A549 (cell line): Measurements from ENCODE around the gene HINT1. TPM values are rescaled to one million over a fixed set of nuclear protein-coding genes. Genes with fewer than 3 reads are reported as not detected.

Source experiments
- ATAC-seq, 2 experiments: fragments of 200-7000 bp in 1 of 2; fragments of >200 bp in 1 of 2; cut with Nextera tagmentation in 1 of 2; cut with Tn5 transposase in 1 of 2; 3 replicates each; pipeline versions ENCODE4 v1.8.0 to v1.9.1; 2018 to 2020; ENCODE audit warnings: mild to moderate bottlenecking in 1 of 2, moderate library complexity in 1 of 2
- CTCF ChIA-PET: fragments of 300-600 bp; sonication (Branson Sonifier 250); formaldehyde crosslinking; extraction: SDS; loops from one replicate; lab custom pipeline; 2021; ENCODE audit warnings: antibody characterized with exemption, inconsistent platforms; lab: Yijun Ruan, JAX
- POLR2A ChIA-PET: fragments of 350-600 bp; formaldehyde crosslinking; extraction: SDS; loops from one replicate; lab custom pipeline; 2021; ENCODE audit warnings: antibody characterized with exemption, inconsistent platforms; lab: Yijun Ruan, JAX
- DNase-seq, 2 experiments: peaks; one replicate each; pipeline versions ENCODE4 v3.0.0 to v3.0.0-alpha.2; 2011 to 2016; ENCODE audit warnings: low read depth in 1 of 2, low spot score in 1 of 2
- FAIRE-seq: peaks from 2 replicates; lab custom pipeline; 2011; peaks lifted over from hg19 to GRCh38; lab: Jason Lieb, UNC
- H3K27ac ChIP-seq, 2 experiments: fragments of >200 bp; sonication (Bioruptor Twin); formaldehyde crosslinking; 3 replicates each; pipeline ENCODE4 v1.5.1; 2016 to 2017
- H3K4me1 ChIP-seq: fragments of >200 bp; sonication (Bioruptor Twin); formaldehyde crosslinking; 3 replicates; pipeline ENCODE4 v1.6.1; 2016
- H3K4me2 ChIP-seq: fragments of >200 bp; sonication (Bioruptor Twin); formaldehyde crosslinking; 3 replicates; pipeline ENCODE4 v1.6.1; 2016
- H3K4me3 ChIP-seq: fragments of >200 bp; sonication (Bioruptor Twin); formaldehyde crosslinking; 3 replicates; pipeline ENCODE4 v1.5.1; 2016
- H3K9me3 ChIP-seq: fragments of >200 bp; sonication (Bioruptor Twin); formaldehyde crosslinking; 3 replicates; pipeline ENCODE4 v1.6.1; 2016
- EHMT2 ChIP-seq: fragments of 200-600 bp; sonication (generic); IDR thresholded peaks from 2 replicates; pipeline ENCODE4 v1.6.1; 2016; ENCODE audit warnings: antibody characterized with exemption, low read depth, mild to moderate bottlenecking, moderate library complexity
- ESRRA ChIP-seq: fragments of 150-350 bp; IDR thresholded peaks from 2 replicates; pipeline ENCODE4 v1.6.1; 2014; ENCODE audit warnings: mild to moderate bottlenecking, low read length, borderline replicate concordance
- FOSL2 ChIP-seq, 2 experiments: fragments of 450-650 bp in 1 of 2; fragments of >200 bp in 1 of 2; sonication (Bioruptor Twin) in 1 of 2; formaldehyde crosslinking; IDR thresholded peaks; 2 replicates each; pipeline versions ENCODE4 v1.5.0 to v1.6.1; 2016 to 2020; ENCODE audit warnings: mild to moderate bottlenecking in 1 of 2, moderate library complexity in 1 of 2
- HDAC2 ChIP-seq: fragments of 200-600 bp; sonication (generic); IDR thresholded peaks from 2 replicates; pipeline ENCODE4 v1.6.1; 2016
- HOXA7 ChIP-seq: fragments of 250-450 bp; sonication (Bioruptor Pico); IDR thresholded peaks from 2 replicates; pipeline ENCODE4 v1.5.0; 2020; ENCODE audit warnings: mild to moderate bottlenecking, moderate library complexity
- KDM1A ChIP-seq: fragments of 200-600 bp; sonication (generic); IDR thresholded peaks from 2 replicates; pipeline ENCODE4 v1.6.1; 2016; ENCODE audit warnings: low read depth, mild to moderate bottlenecking
- MAFK ChIP-seq: fragments of 450-650 bp; IDR thresholded peaks from 2 replicates; pipeline ENCODE4 v1.6.1; 2014; ENCODE audit not compliant: partially characterized antibody
- NPAS2 ChIP-seq: fragments of 250-450 bp; sonication (Bioruptor Pico); IDR thresholded peaks from 2 replicates; pipeline ENCODE4 v1.8.0; 2022; ENCODE audit warnings: mild to moderate bottlenecking, moderate library complexity, borderline replicate concordance
- NR3C1 ChIP-seq: fragments of >200 bp; sonication (Bioruptor Twin); formaldehyde crosslinking; IDR thresholded peaks from 3 replicates; pipeline ENCODE4 v1.6.1; 2017
- POLR2A ChIP-seq: IDR thresholded peaks from 2 replicates; pipeline ENCODE4 v1.6.1; 2012; ENCODE audit warnings: mild to moderate bottlenecking, low read length
- RFX5 ChIP-seq: fragments of 450-650 bp; IDR thresholded peaks from 2 replicates; pipeline ENCODE4 v1.7.1; 2014; ENCODE audit warnings: antibody characterized with exemption, mild to moderate bottlenecking, moderate library complexity
- TP53 ChIP-seq: fragments of 250-450 bp; sonication (Bioruptor Pico); IDR thresholded peaks from 2 replicates; pipeline ENCODE4 v1.5.0; 2021; ENCODE audit warnings: mild to moderate bottlenecking, moderate library complexity
- ZC3H11A ChIP-seq: fragments of 450-650 bp; IDR thresholded peaks from 2 replicates; pipeline ENCODE4 v1.6.1; 2014; ENCODE audit warnings: antibody characterized with exemption, mild to moderate bottlenecking
- ZNF302 ChIP-seq: fragments of 250-450 bp; sonication (Bioruptor Pico); IDR thresholded peaks from 2 replicates; pipeline ENCODE4 v1.9.0; 2021; ENCODE audit warnings: inconsistent platforms, mild to moderate bottlenecking, moderate library complexity
- ZSCAN20 ChIP-seq: fragments of 250-450 bp; sonication (Bioruptor Pico); IDR thresholded peaks from 2 replicates; pipeline ENCODE4 v1.8.0; 2022; ENCODE audit warnings: mild to moderate bottlenecking, moderate library complexity
- polyA plus RNA-seq, 4 experiments: library from polyadenylated mRNA; depleted of rRNA in 3 of 4; stranded (reverse); fragments of >200 nt; fragmentation: RNase III in 1 of 4; extraction: RNeasy Plus Mini Kit Qiagen cat#74134 plus additional on column Dnase treatment in 1 of 4; gene quantifications; 2 replicates in 3 of 4; 3 replicates in 1 of 4; pipeline ENCODE4 v1.2.3, GENCODE V29; 2011 to 2017
- TF ChIP-seq, protein P1 (sequence below): fragments of >200 bp; sonication (Bioruptor Twin); formaldehyde crosslinking; IDR thresholded peaks from 3 replicates; pipeline ENCODE4 v1.6.1; 2016
- TF ChIP-seq, protein P2 (sequence below): fragments of 150-350 bp; IDR thresholded peaks from 2 replicates; pipeline ENCODE4 v1.6.1; 2014; ENCODE audit warnings: low read depth, mild to moderate bottlenecking, low read length

Gene HINT1
- polyA plus RNA-seq, 2 of the 4 experiments (the other 2 are of a cell fraction) = 806 to 1,252 TPM

DNA sequence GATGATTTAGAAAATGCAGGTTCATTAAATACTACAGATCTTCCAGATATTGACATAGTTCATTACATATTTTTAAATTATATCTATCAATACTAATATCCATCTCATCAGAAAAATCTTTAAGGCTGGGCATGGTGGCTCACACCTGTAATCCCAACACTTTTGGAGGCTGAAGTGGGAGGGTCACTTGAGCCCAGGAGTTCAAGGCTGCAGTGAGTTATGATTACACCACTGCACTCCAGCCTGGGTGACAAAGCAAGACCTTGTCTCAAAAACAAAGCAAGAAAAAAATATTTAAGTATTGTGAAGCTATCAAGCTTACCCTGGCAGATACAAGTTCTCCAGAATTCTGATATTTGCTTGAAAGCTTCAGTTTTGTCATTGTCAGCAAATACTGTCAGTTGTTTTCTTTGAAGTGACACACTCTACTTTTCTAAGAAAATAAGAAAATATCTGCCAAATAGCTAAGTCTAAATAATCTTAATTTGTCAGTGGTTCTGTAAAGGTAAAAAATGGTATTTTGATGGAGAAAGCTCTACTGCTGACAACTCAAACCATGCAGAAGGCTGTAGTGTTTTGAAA lies 20.6 kb upstream of the HINT1 start:
- ChIA-PET CTCF (interaction anchor here (0.8 to 0.9 kb wide), 2 partner anchors 80 to 197 kb away, joined by 3 read pairs; no protein-coding TSS in a partner anchor), POLR2A (interaction anchor here (1.5 kb wide), 1 partner anchor 79 kb away, joined by 4 read pairs; the partner anchor contains the start of gene CDC42SE2)
- no peaks in the 10 kb centered on the region for H3K9me3 ChIP-seq
- H3K4me1 ChIP-seq = peaks cover 22% of the 10 kb centered on the region
- FAIRE-seq = no peak
- ATAC-seq = no peak
- TF ChIP-seq, protein P1, sequence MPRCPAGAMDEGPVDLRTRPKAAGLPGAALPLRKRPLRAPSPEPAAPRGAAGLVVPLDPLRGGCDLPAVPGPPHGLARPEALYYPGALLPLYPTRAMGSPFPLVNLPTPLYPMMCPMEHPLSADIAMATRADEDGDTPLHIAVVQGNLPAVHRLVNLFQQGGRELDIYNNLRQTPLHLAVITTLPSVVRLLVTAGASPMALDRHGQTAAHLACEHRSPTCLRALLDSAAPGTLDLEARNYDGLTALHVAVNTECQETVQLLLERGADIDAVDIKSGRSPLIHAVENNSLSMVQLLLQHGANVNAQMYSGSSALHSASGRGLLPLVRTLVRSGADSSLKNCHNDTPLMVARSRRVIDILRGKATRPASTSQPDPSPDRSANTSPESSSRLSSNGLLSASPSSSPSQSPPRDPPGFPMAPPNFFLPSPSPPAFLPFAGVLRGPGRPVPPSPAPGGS = no peak
- TF ChIP-seq MAFK = peak; percentile 93
- H3K4me3 ChIP-seq = no peak overlapping the region
- no peak for DNase-seq
- H3K27ac ChIP-seq = peak overlapping the region; percentile 69 to 71; a peak in 5 of 6 replicates
- peak overlapping the region; percentile 64; the same call in 2 of the 3 replicates for H3K4me2 ChIP-seq

DNA sequence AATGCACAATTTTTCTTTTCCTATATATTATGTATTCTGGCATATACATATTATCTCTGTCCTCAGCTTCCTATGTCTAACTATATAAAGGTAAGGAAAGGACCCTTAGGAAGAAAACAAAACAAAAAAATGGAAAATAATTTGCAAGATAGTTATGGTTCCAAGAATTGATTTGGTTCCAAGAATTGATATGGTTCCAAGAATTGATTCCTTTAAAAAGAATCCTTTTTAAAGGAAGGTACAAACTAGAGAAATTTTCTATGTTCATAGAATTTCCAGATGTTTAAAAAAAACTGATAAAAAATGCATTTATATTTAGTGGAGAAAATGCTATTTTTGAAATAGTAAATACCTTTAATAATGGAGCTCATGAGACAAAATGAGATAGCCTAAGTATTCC lies 17.8 kb upstream of the HINT1 start:
- ChIA-PET CTCF (interaction anchor here (0.5 kb wide), 1 partner anchor 120 kb away, joined by 3 read pairs; no protein-coding TSS in a partner anchor), POLR2A (no interaction called here)
- no peak for DNase-seq
- TF ChIP-seq KDM1A (no peak), ESRRA (no peak), TP53 (CRISPR knock-in tag) (no peak), ZSCAN20 (CRISPR knock-in tag) (no peak), HDAC2 (no peak), EHMT2 (no peak), FOSL2 (IDR thresholded peaks at IDR 0.05) (no peak), FOSL2 (CRISPR knock-in tag; IDR thresholded peaks at IDR 0.05) (no peak), NR3C1 (no peak), RFX5 (no peak), POLR2A (no peak)
- TF ChIP-seq, protein P2, sequence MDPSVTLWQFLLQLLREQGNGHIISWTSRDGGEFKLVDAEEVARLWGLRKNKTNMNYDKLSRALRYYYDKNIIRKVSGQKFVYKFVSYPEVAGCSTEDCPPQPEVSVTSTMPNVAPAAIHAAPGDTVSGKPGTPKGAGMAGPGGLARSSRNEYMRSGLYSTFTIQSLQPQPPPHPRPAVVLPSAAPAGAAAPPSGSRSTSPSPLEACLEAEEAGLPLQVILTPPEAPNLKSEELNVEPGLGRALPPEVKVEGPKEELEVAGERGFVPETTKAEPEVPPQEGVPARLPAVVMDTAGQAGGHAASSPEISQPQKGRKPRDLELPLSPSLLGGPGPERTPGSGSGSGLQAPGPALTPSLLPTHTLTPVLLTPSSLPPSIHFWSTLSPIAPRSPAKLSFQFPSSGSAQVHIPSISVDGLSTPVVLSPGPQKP = no peak
- no peak overlapping the region for H3K4me2 ChIP-seq
- no peak for ATAC-seq
- no peaks in the 10 kb centered on the region for H3K9me3 ChIP-seq
- H3K4me3 ChIP-seq = no peak overlapping the region
- no peak overlapping the region for H3K27ac ChIP-seq
- H3K4me1 ChIP-seq = peaks cover 22% of the 10 kb centered on the region
- FAIRE-seq = peak; percentile 51

DNA sequence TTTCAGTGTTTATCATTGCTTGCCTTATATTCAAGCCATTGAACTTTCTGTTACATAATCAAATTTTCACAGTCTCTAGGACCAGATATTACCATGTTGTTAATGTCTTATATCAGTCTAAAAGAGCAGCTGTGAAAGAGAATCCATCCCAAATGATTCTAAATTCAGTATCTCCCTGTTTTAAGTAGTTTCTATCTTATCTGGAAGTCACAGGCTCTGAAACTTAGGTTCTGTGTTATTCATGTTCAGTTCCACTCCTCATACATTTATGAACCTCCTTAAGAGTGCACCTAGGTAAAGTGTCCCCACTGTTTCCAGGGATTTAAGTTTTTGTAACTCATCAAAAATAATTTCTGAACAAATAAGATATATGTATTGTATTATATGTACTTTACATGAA lies 15.4 kb upstream of the HINT1 start:
- peaks cover under 1% of the 10 kb centered on the region; the same call in 1 of the 3 replicates for H3K4me1 ChIP-seq
- CTCF ChIA-PET = interaction anchor here (1.3 kb wide), 1 partner anchor 202 kb away, joined by 3 read pairs; no protein-coding TSS in a partner anchor
- FAIRE-seq (no peak), DNase-seq (no peak), ATAC-seq (no peak)
- H3K4me3 ChIP-seq = no peak overlapping the region
- no peak overlapping the region for H3K4me2 ChIP-seq
- H3K27ac ChIP-seq = no peak overlapping the region
- H3K9me3 ChIP-seq = no peaks in the 10 kb centered on the region
- TF ChIP-seq ZNF302 (no peak), HOXA7 (CRISPR knock-in tag) (no peak), NPAS2 (CRISPR knock-in tag) (no peak), ZC3H11A (no peak)
- TF ChIP-seq, protein P1 = no peak
- POLR2A ChIA-PET = no interaction called here
